ENCODE data around the gene DYRK1A. TPM values are rescaled to one million over a fixed set of nuclear protein-coding genes. Genes with fewer than 3 reads are reported as not detected.
"Not testable (repeated sequence)": the region's sequence is repeated elsewhere in the genome, so short reads cannot be mapped to it uniquely, and the experiment has no call there.

Gene DYRK1A
- 83.5 and 90.3 TPM in 2 replicates for total RNA-seq
- long read RNA-seq, full-length matches to known transcripts = 1 of 17 reads
- long read RNA-seq, partial matches to known transcripts = 0 of 17 reads
- long read RNA-seq, other reads (novel, unspliced or antisense) = 16 of 17 reads

- Mint-ChIP-seq H3K27me3 (no peaks in the 10 kb centered on the region), H3K4me1 (ENCODE audit: low read depth) (peaks cover 36% of the 10 kb centered on the region), H3K9me3 (ENCODE audit: low read depth) (no peaks in the 10 kb centered on the region), H3K36me3 (ENCODE audit: insufficient read depth) (no peaks in the 10 kb centered on the region), H3K27ac (peak within 1 kb of the TSS; percentile 100), H3K4me3 (ENCODE audit: low read depth) (peak within 1 kb of the TSS; percentile 96)
- peak; percentile 98 for DNase-seq (ENCODE audit: low spot score, unreplicated experiment)
- TF ChIP-seq, protein P1, sequence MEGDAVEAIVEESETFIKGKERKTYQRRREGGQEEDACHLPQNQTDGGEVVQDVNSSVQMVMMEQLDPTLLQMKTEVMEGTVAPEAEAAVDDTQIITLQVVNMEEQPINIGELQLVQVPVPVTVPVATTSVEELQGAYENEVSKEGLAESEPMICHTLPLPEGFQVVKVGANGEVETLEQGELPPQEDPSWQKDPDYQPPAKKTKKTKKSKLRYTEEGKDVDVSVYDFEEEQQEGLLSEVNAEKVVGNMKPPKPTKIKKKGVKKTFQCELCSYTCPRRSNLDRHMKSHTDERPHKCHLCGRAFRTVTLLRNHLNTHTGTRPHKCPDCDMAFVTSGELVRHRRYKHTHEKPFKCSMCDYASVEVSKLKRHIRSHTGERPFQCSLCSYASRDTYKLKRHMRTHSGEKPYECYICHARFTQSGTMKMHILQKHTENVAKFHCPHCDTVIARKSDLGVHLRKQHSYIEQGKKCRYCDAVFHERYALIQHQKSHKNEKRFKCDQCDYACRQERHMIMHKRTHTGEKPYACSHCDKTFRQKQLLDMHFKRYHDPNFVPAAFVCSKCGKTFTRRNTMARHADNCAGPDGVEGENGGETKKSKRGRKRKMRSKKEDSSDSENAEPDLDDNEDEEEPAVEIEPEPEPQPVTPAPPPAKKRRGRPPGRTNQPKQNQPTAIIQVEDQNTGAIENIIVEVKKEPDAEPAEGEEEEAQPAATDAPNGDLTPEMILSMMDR (IDR thresholded peaks at IDR 0.05; ENCODE audit: unreplicated experiment) = peak; percentile 17
These were observed at the start of gene DYRK1A for GRCh38 chr21:37366482-37367316. Gene DYRK1A (plus strand): TSS chr21:37366773. CDS start chr21:37420375, 53,602 bp downstream.

GRCh38 chr21:37319551-37319950, 47.0 kb upstream of the DYRK1A start:
- no peaks in the 10 kb centered on the region for H3K27me3 Mint-ChIP-seq
- no peaks in the 10 kb centered on the region for H3K4me1 Mint-ChIP-seq (ENCODE audit: low read depth)
- no peaks in the 10 kb centered on the region for H3K36me3 Mint-ChIP-seq (ENCODE audit: insufficient read depth)
- DNase-seq (ENCODE audit: low spot score, unreplicated experiment) = no peak
- H3K9me3 Mint-ChIP-seq (ENCODE audit: low read depth) = peaks cover 7% of the 10 kb centered on the region
- no peak overlapping the region for H3K4me3 Mint-ChIP-seq (ENCODE audit: low read depth)
- H3K27ac Mint-ChIP-seq = no peak overlapping the region
- TF ChIP-seq, protein P1 (IDR thresholded peaks at IDR 0.05; ENCODE audit: unreplicated experiment) = no peak

DNA sequence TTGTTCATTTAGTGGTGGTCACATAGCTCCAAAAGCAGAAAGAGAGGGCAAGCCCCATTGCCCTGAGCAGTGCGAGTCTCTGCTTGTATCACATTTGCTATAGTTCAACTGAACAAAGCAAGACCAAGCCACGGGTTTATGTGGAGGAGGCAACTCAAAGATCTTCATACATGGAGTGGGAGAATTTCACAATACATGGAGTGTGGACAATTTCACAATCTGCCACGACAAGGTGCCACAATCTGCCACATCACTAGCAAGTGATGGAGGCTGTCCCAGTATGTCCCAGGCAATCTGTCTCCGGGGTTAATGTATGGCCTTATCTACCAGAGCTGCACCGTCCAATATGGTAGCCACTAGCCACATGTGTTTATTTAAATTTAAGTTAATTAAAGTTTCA, 44.5 kb upstream of the DYRK1A start:
- H3K4me1 Mint-ChIP-seq (ENCODE audit: low read depth) = no peaks in the 10 kb centered on the region
- TF ChIP-seq, protein P1 (IDR thresholded peaks at IDR 0.05; ENCODE audit: unreplicated experiment) = no peak
- no peaks in the 10 kb centered on the region for H3K36me3 Mint-ChIP-seq (ENCODE audit: insufficient read depth)
- peaks cover 5% of the 10 kb centered on the region for H3K9me3 Mint-ChIP-seq (ENCODE audit: low read depth)
- H3K4me3 Mint-ChIP-seq (ENCODE audit: low read depth) = no peak overlapping the region
- H3K27ac Mint-ChIP-seq = no peak overlapping the region
- DNase-seq (ENCODE audit: low spot score, unreplicated experiment) = no peak
- no peaks in the 10 kb centered on the region for H3K27me3 Mint-ChIP-seq

DNA sequence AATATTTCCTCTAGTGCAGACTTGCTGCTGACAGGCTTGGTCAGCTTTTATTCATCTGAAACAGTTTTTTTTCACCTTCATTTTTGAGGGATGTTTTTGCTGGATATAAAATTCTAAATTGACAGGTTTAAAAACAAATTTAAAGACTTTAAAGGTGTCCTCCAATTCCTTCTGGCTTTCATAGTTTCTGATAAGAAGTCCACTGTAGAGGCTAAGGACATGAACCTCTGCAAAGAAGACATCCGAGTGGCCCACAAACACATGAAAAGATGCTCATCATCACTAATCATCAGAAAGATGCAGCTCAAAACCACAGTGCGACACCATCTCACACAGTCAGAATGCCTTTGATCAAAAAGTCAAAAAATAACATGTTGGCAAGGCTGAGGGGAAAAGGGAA, 42.0 kb upstream of the DYRK1A start:
- DNase-seq (ENCODE audit: low spot score, unreplicated experiment) = no peak
- H3K9me3 Mint-ChIP-seq (ENCODE audit: low read depth) = peaks cover 4% of the 10 kb centered on the region
- no peaks in the 10 kb centered on the region for H3K27me3 Mint-ChIP-seq
- H3K4me1 Mint-ChIP-seq (ENCODE audit: low read depth) = no peaks in the 10 kb centered on the region
- H3K36me3 Mint-ChIP-seq (ENCODE audit: insufficient read depth) = no peaks in the 10 kb centered on the region
- TF ChIP-seq, protein P1 (IDR thresholded peaks at IDR 0.05; ENCODE audit: unreplicated experiment) = no peak
- no peak overlapping the region for H3K4me3 Mint-ChIP-seq (ENCODE audit: low read depth)
- no peak overlapping the region for H3K27ac Mint-ChIP-seq

DNA sequence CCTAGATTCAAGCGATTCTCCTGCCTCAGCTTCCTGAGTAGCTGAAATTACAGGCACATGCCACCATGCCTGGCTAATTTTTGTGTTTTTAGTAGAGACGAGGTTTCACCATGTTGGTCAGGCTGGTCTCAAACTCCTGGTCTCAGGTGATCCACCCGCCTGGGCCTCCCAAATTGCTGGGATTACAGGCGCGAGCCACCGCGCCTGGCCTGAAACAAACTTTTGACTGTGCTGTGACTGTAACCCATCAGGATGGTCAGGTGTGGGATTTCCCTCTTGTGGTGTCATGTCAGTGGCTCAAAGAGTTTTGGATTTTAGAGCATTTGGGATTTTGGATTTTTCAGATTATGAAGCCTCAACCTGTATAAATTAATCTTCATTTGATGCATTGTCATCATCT, 38.4 kb upstream of the DYRK1A start:
- not testable (repeated sequence) for DNase-seq (ENCODE audit: low spot score, unreplicated experiment); H3K9me3 Mint-ChIP-seq (ENCODE audit: low read depth); H3K27ac Mint-ChIP-seq; H3K4me1 Mint-ChIP-seq (ENCODE audit: low read depth); H3K27me3 Mint-ChIP-seq; H3K4me3 Mint-ChIP-seq (ENCODE audit: low read depth); H3K36me3 Mint-ChIP-seq (ENCODE audit: insufficient read depth)

GRCh38 chr21:37331411-37331810, 35.2 kb upstream of the DYRK1A start:
- H3K4me3 Mint-ChIP-seq (ENCODE audit: low read depth) = no peak overlapping the region
- no peaks in the 10 kb centered on the region for H3K36me3 Mint-ChIP-seq (ENCODE audit: insufficient read depth)
- H3K4me1 Mint-ChIP-seq (ENCODE audit: low read depth) = no peaks in the 10 kb centered on the region
- no peak for DNase-seq (ENCODE audit: low spot score, unreplicated experiment)
- TF ChIP-seq, protein P1 (IDR thresholded peaks at IDR 0.05; ENCODE audit: unreplicated experiment) = no peak
- no peaks in the 10 kb centered on the region for H3K27me3 Mint-ChIP-seq
- no peaks in the 10 kb centered on the region for H3K9me3 Mint-ChIP-seq (ENCODE audit: low read depth)
- no peak overlapping the region for H3K27ac Mint-ChIP-seq
